Occipital lobe (tissue), 2 donors: ENCODE results near the gene WDSUB1. TPM values are rescaled to one million over a fixed set of nuclear protein-coding genes. Genes with fewer than 3 reads are reported as not detected.

ENCODE experiments used
- DNase-seq: peaks from one replicate; lab custom pipeline; 2025; lab: John Stamatoyannopoulos, UW
- total RNA-seq: library from RNA; depleted of rRNA; stranded (reverse); fragments of >200 nt; gene quantifications from one replicate; pipeline ENCODE4 v1.2.3, GENCODE V29; 2014

WDSUB1 gene
- total RNA-seq, 1 donor from 2014 or later: 30.9 TPM

GRCh38 chr2:159225025-159226016 is 61.2 kb downstream of the WDSUB1 start:
- DNase-seq: no peak

GRCh38 chr2:159224061-159224813 is 62.3 kb downstream of the WDSUB1 start:
- no peak for DNase-seq

- no peak for DNase-seq
These were observed 67.0 kb downstream of the WDSUB1 start for GRCh38 chr2:159219394-159219998.

- DNase-seq: no peak
These were observed 68.1 kb downstream of the WDSUB1 start for GRCh38 chr2:159218389-159218788.

- DNase-seq: peak; percentile 50
These were observed 68.8 kb downstream of the WDSUB1 start for GRCh38 chr2:159217676-159218075.

- DNase-seq: no peak
These were observed 71.4 kb downstream of the WDSUB1 start for GRCh38 chr2:159215116-159215515.

- DNase-seq: no peak
These were observed 72.1 kb downstream of the WDSUB1 start for GRCh38 chr2:159214325-159214865.

GRCh38 chr2:159213296-159213695 is 73.2 kb downstream of the WDSUB1 start:
- no peak for DNase-seq

GRCh38 chr2:159211447-159212396 is 74.8 kb downstream of the WDSUB1 start:
- DNase-seq: no peak

- DNase-seq: no peak
These were observed 76.9 kb downstream of the WDSUB1 start for GRCh38 chr2:159209341-159210306.

GRCh38 chr2:159208438-159208837 is 78.1 kb downstream of the WDSUB1 start:
- DNase-seq: no peak

- DNase-seq: no peak
These were observed 79.6 kb downstream of the WDSUB1 start for GRCh38 chr2:159206736-159207380.

GRCh38 chr2:159204381-159205144 is 81.9 kb downstream of the WDSUB1 start:
- DNase-seq: no peak

- peak; percentile 20 for DNase-seq
These were observed 83.9 kb downstream of the WDSUB1 start for GRCh38 chr2:159202568-159203071.

GRCh38 chr2:159201360-159202063 is 85.0 kb downstream of the WDSUB1 start:
- DNase-seq: no peak

- DNase-seq: no peak
These were observed 86.0 kb downstream of the WDSUB1 start for GRCh38 chr2:159200498-159200897.
